Measurements from ENCODE around the gene TNFAIP3.

DNA sequence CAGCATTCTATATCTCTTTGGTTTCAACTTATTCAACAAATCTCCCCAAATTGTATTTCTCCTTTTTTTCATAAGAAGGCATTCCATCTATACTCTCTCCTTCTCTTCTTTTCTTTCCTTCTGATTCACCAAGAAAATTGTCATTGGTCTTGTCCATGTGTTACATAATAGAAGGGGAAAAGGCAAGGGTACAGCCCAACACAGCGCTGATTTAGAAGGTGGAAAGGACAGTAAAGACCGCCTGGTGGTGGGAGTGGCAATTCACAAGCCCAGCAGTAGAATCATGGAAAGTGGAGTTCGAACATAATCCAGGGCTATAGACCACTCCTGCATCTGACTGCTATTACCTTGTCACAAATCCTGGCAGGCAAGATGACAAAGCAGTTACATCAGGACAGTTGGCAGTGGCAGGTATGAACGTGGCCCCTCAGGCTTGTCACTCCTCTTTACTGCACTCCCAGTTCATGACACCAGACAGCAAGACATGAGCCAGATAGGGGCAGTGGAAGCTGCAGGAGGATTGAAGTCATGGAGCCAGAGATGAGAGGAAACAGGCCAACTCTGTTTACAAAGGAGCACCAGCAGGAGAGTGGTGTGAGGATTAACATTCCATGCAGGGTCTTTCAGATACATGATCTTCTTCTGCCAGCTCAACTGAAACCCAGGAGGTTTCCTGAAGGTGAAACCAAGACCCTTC is 2.1 kb upstream of the TNFAIP3 start:
- TF ChIP-seq, protein P1, sequence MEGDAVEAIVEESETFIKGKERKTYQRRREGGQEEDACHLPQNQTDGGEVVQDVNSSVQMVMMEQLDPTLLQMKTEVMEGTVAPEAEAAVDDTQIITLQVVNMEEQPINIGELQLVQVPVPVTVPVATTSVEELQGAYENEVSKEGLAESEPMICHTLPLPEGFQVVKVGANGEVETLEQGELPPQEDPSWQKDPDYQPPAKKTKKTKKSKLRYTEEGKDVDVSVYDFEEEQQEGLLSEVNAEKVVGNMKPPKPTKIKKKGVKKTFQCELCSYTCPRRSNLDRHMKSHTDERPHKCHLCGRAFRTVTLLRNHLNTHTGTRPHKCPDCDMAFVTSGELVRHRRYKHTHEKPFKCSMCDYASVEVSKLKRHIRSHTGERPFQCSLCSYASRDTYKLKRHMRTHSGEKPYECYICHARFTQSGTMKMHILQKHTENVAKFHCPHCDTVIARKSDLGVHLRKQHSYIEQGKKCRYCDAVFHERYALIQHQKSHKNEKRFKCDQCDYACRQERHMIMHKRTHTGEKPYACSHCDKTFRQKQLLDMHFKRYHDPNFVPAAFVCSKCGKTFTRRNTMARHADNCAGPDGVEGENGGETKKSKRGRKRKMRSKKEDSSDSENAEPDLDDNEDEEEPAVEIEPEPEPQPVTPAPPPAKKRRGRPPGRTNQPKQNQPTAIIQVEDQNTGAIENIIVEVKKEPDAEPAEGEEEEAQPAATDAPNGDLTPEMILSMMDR (IDR thresholded peaks at IDR 0.05) = no peak
- TF ChIP-seq POLR2A (IDR thresholded peaks at IDR 0.05) = no peak

Data from thyroid gland (tissue), 4 donors.